ENCODE measurements around the gene DICER1. TPM values are rescaled to one million over a fixed set of nuclear protein-coding genes. Genes with fewer than 3 reads are reported as not detected.
A peak's percentile ranks its signal among the peaks of the same experiment; 100 is the strongest.

DICER1 gene
- total and polyA plus RNA-seq, 9 of the 15 experiments (the other 6 are each of a cell fraction or from before 2014, with no cell fraction given): 2.5 to 23.2 (median 12.4) TPM

GRCh38 chr14:95196826-95197545, 39.7 kb upstream of the DICER1 start (continued):
- TF ChIP-seq AFF1 (IDR thresholded peaks at IDR 0.05; ENCODE audit: low read depth in 1 of 2, partially characterized antibody in 2 of 2): no peak
- no peak for TF ChIP-seq ZFP36 (IDR thresholded peaks at IDR 0.05; ENCODE audit: low read depth, low read length, partially characterized antibody)
- TF ChIP-seq FOXM1 (IDR thresholded peaks at IDR 0.05; ENCODE audit: low read depth): no peak
- TF ChIP-seq FOXM1 (CRISPR knock-in tag; IDR thresholded peaks at IDR 0.05; ENCODE audit: low read depth): no peak
- no peak for TF ChIP-seq HDAC6 (IDR thresholded peaks at IDR 0.05; ENCODE audit: low read depth, low read length)
- TF ChIP-seq ESRRA (IDR thresholded peaks at IDR 0.05; ENCODE audit: borderline replicate concordance, low read depth): peak; percentile 63; the same call in 1 of the 2 replicates
- no peak for TF ChIP-seq SNRNP70 (optimal IDR thresholded peaks at IDR 0.05; ENCODE audit: low read depth, low read length)
- no peak for TF ChIP-seq PYGO2 (tag; IDR thresholded peaks at IDR 0.05)
- no peak for TF ChIP-seq ZKSCAN1 (IDR thresholded peaks at IDR 0.05; ENCODE audit: low read depth, low read length)

Measured in K562 (cell line).